ENCODE results near the gene ADGRL3.
"Not testable (repeated sequence)": the region's sequence is repeated elsewhere in the genome, so short reads cannot be mapped to it uniquely, and the experiment has no call there.

ADGRL3 gene

DNA sequence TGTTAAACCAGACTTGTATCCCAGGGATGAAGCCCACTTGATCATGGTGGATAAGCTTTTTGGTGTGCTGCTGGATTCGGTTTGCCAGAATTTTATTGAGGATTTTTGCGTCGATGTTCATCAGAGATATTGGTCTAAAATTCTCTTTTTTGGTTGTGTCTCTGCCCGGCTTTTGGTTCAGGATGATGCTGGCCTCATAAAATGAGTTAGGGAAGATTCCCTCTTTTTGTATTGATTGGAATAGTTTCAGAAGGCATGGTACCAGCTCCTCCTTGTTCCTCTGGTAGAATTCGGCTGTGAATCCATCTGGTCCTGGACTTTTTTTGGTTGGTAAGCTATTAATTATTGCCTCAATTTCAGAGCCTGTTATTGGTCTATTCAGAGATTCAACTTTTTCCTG, 556.8 kb downstream of the ADGRL3 start:
- DNase-seq (ENCODE audit: low spot score) = not testable (repeated sequence)

DNA sequence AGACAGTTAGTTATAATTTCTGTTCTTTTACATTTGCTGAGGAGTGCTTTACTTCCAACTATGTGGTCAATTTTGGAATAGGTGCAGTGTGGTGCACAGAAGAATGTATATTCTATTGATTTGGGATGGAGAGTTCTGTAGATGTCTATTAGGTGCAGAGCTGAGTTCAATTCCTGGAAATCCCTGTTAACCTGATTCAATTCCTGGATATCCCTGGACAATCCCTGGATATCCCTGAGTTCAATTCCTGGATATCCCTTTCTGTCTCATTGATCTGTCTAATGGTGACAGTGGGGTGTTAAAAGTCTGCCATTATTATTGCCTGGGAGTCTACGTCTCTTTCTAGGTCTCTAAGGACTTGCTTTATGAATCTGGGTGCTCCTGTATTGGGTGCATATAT, 557.9 kb downstream of the ADGRL3 start:
- not testable (repeated sequence) for DNase-seq (ENCODE audit: low spot score)

DNA sequence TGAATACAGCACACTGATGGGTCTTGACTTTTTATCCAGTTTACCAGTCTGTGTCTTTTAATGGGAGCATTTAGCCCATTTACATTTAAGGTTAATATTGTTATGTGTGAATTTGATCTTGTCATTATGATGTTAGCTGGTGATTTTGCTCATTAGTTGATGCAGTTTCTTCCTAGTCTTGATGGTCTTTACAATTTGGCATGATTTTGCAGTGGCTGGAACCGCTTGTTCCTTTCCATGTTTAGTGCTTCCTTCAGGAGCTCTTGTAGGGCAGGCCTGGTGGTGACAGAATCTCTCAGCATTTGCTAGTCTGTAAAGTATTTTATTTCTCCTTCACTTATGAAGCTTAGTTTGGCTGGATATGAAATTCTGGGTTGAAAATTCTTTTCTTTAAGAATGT, 558.5 kb downstream of the ADGRL3 start:
- DNase-seq (ENCODE audit: low spot score) = not testable (repeated sequence)

DNA sequence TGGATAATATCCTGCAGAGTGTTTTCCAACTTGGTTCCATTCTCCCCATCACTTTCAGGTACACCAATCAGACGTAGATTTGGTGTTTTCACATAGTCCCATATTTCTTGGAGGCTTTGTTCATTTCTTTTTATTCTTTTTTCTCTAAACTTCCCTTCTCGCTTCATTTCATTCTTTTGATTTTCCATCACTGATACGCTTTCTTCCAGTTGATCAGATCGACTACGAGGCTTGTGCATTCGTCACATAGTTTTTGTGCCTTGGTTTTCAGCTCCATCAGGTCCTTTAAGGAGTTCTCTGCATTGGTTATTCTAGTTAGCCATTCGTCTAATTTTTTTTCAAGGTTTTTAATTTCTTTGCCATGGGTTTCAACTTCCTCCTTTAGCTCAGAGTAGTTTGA, 559.1 kb downstream of the ADGRL3 start:
- not testable (repeated sequence) for DNase-seq (ENCODE audit: low spot score)

DNA sequence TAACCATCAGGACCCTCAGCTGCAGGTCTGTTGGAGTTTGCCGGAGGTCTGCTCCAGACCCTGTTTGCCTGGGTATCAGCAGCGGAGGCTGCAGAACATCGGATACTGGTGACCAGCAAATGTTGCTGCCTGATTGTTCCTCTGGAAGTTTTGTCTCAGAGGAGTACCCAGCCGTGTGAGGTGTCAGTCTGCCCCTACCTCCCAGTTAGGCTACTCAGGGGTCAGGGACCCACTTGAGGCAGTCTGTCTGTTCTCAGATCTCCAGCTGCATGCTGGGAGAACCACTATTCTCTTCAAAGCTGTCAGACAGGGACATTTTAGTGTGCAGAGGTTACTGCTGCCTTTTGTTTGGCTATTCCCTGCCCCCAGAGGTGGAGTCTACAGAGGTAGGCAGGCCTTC, 559.8 kb downstream of the ADGRL3 start:
- not testable (repeated sequence) for DNase-seq (ENCODE audit: low spot score)

DNA sequence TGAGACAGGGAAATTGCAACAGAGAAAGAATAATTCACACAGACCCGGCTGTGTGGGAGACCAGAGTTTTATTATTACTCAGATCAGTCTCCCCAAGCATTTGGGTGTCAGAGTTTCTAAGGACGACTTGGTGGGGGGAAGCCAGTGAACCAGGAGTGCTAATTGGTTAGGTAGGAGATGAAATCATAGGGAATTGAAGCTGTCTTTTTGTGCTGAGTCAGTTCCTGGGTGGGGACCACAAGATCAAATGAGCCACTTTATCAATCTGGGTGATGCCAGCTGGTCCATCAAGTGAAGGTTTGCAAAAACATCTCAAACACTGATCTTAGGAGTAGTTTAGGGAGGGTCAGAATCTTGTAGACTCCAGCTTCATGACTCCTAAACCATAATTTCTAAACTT, 560.7 kb downstream of the ADGRL3 start:
- no peak for DNase-seq (ENCODE audit: low spot score)

DNA sequence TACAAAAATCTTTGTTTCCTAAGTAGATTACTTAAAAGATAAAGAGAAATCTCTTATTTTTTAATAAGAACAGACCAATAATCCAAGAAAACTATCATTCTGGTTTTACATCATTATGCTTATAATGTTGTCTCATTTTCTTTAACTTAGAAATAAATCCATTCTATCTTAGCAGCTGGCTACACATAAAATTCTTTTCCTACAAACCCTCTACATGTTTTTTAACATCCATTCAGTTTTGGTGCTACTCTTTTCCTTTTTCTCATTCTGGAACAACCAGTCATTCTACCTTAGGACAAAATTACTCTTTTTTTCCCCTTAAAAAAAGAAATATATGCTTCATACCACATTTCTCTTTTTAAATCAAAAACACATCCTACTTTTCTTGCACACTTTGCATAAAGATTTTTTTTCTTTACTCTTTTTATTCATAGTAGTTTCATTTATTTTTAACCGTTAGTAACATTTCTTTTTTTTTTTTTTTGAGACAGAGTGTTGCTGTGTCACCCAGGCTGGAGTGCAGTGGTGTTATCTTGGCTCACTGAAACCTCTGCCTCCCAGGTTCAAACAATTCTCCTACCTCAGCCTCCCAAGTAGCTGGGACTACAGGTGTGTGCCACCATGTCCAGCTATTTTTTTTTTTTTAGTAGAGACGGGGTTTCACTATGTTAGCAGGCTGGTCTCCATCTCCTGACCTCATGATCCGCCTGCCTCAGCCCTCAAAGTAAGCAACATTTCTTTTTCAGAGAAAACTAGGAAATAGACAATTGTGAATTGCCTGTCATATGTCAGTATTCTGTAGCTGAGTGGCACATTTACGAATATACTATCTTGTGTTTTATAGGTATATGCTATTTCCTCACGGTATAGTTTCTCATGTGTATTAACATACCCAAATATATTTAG, 562.8 kb downstream of the ADGRL3 start:
- no peak for DNase-seq (ENCODE audit: low spot score)

DNA sequence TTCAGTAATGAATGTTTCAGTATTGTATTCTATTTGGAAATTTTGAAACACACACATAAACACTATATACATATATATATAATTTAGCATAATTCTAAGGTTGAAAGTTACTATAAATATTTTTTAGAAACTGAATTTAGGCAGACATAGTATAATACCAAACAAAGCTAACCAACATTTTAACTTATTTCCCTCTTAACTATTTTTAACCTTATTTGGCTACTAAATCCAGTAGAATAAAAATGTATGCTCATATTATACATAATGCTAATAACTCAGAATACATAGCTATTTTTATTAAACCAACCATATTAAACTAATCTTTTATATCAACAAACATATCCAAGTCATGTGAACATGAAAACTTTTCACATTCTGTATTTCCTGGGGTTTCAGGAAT, 563.6 kb downstream of the ADGRL3 start:
- no peak for DNase-seq (ENCODE audit: low spot score)

DNA sequence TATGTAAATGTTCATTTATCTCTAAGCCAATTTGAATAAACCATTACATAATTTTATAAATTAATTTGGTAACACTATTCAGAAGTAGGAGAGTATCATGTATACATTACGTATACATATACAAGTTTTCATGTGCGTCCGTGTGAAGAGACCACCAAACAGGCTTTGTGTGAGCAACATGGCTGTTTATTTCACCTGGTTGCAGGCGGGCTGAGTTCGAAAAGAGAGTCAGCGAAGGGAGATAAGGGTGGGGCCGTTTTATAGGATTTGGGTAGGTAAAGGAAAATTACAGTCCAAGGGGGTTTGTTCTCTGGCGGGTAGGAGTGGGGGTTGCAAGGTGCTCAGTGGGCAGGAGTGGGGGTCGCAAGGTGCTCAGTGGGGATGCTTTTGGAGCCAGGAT, 564.0 kb downstream of the ADGRL3 start:
- not testable (repeated sequence) for DNase-seq (ENCODE audit: low spot score)

DNA sequence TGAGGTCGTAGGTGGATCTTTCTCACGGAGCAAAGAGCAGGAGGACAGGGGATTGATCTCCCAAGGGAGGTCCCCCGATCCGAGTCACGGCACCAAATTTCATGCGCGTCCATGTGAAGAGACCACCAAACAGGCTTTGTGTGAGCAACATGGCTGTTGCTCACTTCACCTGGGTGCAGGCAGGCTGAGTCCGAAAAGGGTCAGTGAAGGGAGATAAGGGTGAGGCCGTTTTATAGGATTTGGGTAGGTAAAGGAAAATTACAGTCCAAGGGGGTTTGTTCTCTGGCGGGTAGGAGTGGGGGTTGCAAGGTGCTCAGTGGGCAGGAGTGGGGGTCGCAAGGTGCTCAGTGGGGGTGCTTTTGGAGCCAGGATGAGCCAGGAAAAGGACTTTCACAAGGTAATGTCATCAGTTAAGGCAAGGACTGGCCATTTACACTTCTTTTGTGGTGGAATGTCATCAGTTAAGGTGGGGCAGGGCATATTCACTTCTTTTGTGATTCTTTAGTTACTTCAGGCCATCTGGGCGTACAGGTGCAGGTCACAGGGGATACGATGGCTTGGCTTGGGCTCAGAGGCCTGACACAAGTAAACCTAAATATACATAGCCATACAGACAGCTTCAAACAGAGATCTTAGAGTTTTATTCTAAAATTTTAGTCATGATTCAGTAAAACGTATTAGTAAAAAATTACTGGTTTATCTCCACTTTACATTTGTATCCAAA, 569.5 kb downstream of the ADGRL3 start:
- DNase-seq (ENCODE audit: low spot score) = not testable (repeated sequence)

DNA sequence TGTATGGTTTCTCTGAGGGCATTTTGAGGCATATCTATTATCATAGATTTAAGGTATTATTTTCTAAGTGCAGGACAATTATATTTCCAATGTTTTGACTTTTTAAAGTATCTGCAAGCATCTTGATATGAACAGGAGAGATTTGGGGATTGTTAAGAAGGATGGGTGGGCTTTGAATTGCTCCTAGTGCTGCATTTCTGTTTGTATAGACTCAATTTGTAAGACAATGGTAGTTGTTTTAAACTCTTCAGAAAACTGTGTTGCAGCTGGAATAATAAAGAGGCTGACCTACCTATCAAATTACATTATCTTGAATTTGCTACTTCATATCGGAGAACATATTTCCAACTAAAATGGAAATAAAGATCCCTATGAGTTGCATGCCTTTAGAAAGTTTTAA, 570.3 kb downstream of the ADGRL3 start:
- no peak for DNase-seq (ENCODE audit: low spot score)

DNA sequence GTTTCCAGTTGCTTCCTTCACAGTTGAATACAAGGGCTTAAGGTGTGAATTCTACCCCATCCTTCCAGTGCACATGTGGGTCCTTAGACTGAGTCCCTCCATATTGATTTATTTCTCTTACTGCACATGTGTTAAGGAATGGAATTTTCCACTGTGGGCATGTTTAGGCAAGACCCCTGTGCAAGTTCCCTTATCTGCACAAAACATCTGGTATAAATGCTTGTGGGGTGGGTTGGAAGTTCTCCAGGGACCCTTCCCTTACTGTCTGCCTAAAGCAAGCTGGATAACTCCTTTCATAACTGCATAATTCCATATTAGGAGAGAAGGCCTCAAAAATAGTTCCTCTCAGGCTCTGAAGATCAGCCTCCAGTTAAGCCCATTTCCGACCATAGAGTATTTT, 570.9 kb downstream of the ADGRL3 start:
- no peak for DNase-seq (ENCODE audit: low spot score)

DNA sequence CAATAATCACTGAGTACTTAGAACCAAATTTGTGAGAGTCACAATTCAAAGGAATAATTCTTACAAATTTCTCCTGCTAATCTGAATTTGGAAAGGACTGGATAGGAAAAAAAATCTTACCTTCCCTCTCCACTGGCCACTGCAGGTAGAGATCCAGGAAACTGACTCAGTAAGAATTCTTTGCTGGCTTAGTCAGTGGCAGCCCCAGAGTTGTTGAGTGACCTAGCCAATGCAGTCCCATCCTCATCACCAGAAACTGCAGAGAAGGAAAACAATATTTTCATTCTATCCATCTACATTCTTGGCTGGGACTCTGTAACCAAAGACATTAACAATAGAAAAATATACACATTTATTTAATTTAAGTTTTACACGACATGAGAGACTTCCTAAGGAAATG, 572.0 kb downstream of the ADGRL3 start:
- no peak for DNase-seq (ENCODE audit: low spot score)

DNA sequence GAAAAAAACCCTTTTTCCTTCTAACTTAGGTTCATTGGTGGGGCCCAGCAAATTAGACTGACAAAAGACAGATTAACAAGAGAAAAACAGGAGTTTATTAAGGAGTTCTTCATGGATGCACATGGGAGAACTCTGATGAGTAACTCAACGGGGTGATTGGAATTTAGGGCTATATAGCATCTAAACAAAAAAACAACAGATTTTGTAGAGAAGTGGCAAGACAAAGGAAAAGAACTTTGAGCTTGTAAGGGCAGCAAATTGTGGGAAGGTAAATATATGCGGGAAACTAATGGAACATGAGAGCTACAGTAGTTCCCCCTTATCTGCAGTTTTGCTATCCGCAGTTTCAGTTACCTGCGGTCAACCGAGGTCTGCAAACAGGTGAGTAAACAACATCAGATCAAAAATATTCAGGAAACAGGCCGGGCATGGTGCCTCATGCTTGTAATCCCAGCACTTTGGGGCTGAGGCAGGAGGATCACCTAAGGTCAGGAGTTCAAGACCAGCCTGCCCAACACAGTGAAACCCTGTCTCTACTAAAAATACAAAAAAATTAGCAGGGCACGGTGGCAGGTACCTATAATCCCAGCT, 573.6 kb downstream of the ADGRL3 start:
- DNase-seq (ENCODE audit: low spot score) = no peak

DNA sequence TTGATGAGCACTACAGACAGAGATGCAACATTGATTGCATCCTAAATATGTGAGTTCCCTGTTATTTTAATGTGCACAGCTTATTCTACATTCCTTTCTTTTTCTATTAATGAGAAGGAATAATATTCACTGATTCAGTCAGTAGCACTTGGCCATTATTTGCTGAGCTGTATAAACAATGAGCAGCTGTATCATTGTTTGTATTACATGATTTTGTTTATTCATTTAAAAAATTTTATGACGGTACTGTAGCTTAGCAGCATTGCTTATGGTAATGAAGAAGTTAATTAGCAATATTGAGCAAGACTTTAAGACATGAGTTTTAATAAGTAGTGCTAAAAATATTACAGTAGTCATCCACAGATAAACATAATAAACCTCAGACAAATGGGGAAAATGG, 582.0 kb downstream of the ADGRL3 start:
- DNase-seq (ENCODE audit: low spot score) = no peak

DNA sequence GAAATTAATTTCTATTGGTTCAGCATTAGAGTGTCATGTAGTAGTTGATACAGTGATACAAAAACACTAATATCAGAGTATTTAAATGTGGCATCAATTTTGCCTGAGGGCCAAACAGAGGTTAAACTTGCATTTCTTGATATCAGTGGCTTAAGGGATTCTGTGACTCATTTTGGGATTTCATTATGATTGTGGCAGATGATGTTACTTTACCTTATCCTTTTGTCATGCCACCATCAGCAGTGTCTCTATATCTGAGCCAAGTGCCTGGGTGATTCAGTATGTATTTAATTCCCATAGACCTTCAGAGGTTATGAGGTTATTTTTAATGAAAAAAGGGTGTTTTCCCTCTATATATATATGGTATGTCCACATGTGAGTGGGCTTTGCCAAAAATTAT, 582.9 kb downstream of the ADGRL3 start:
- no peak for DNase-seq (ENCODE audit: low spot score)

DNA sequence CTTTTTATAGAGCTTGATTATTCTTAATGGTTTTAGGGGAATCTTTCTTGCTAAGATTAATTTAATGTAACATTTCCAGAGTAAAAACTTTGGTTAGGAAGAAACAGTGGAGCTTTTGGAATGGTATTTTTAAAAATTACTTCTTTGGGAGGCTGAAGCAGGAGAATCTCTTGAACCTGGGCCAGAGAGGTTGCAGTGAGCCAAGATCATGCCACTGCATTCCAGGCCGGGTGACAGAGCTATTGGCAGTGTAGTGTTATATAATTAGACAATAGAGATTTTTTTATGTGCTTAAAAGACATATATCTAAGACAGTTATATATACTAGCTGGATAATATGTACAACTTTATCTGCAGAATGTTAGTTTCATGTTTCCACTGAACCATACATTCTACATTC, 585.6 kb downstream of the ADGRL3 start:
- no peak for DNase-seq (ENCODE audit: low spot score)

DNA sequence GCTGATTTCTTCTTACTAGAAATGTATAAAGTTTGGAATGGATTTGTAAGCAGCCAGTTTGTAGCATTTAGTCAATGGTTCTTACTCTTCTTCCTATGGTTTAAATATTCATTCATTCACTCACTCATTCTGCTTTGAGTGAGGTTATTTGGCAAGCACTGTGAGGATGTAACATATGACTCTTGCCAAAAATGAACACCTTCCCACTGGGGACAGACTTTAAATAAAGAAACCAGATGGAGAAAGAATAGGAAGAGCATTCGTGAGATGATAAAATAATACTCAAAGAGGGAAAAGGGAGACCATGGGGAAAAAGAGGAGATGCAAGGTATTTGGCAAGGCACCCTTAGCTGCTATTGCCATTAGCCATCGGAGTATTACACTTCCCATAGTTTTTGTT, 586.1 kb downstream of the ADGRL3 start:
- no peak for DNase-seq (ENCODE audit: low spot score)

DNA sequence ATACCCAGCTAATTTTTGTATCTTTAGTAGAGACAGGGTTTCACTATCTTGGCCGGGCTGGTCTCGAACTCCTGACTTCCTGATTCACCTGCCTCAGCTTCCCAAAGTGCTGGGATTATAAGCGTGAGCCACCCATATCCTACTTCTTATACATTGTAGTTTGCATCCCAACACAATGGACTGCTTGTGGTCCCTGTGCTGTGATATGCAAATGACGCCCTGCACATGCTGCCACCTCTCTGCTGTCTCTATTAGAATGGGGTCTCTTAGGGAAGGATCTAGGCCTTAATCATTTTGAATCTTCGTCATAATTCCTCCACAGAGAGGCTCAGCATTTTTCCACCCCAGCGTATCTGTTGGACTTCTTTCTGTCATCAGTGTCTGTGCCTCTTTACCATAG, 595.9 kb downstream of the ADGRL3 start:
- DNase-seq (ENCODE audit: low spot score) = no peak

DNA sequence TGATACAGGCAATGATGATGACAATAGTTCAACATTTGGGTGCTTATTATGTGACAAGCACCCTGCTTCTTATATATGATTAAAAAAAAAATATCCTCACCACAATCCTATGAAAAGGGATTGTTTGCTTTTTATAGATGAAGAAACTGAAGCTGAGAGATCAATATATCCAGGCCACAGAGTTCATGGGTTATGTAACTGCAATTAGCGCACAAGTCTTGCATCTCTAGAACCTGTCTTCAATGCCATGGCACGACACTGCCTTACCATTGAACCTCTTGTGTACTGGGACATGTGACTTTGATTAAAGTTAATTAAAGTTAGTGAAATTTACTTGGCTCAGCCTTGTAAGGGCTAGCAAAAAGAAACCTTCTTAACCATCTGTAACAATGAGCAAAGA, 599.7 kb downstream of the ADGRL3 start:
- DNase-seq (ENCODE audit: low spot score) = no peak

DNA sequence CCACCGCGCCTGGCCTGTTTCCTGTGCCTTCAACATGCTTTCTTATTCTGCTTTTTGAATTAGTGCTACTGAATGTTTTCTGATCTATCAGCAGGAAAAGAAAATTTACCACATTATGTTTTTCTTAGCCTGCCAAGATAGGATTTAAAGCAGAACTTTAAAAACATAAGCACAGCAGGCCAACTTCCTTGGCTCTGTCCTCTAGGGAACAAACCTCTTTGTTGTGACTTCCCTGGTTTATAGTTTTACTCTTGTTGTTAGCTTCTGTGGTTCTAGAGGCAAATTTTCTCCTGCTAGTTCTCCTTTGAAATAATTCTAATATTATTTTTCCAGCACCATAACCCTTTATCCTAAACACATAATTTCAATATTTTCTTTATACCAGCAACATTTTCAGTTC, 605.1 kb downstream of the ADGRL3 start:
- DNase-seq (ENCODE audit: low spot score) = no peak

DNA sequence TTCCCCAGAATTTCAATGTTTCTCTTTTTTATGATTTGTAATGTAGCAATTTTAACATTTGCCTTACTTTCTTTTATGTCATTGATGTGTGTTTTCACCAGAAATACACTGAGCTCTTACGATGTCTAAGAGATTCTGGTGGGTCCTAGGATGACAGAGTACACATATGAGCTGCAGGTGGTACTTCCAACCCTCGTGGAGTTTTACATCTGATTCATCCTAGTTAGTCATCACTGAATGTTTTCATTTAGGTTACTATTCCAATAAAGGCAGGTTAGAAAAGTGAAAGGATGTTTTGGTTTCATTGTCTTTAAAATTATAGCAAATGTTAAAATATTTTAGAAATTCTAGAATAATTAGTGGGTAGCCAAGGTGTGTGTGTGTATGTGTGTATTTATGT, 605.9 kb downstream of the ADGRL3 start:
- no peak for DNase-seq (ENCODE audit: low spot score)

DNA sequence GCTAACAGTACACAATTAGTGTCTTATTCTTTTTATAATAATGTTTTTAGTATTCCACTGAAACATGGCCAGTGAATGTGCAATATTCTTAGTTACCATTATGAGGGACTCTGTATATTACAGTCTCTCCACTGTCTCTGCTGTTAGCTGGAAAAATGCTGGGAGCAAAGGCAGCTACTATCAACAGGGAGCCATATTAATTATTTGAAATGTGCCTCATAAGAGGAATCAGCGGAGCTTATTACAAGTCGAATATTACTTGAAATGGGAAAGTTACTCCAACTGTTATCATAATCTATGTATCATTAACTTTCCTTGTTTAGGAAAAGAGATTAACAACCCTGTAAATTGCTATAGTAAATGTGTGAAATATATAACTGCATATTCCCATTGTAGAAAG, 612.0 kb downstream of the ADGRL3 start:
- no peak for DNase-seq (ENCODE audit: low spot score)
